GM19043 (cell line): ENCODE results near the gene EDAR.

Experiments used
- ATAC-seq: cut with Tn5 transposase; IDR thresholded peaks from one replicate; pipeline ENCODE4 v1.9.1; 2021; ENCODE audit warnings: low read depth; ENCODE audit not compliant: unreplicated experiment

EDAR gene

DNA sequence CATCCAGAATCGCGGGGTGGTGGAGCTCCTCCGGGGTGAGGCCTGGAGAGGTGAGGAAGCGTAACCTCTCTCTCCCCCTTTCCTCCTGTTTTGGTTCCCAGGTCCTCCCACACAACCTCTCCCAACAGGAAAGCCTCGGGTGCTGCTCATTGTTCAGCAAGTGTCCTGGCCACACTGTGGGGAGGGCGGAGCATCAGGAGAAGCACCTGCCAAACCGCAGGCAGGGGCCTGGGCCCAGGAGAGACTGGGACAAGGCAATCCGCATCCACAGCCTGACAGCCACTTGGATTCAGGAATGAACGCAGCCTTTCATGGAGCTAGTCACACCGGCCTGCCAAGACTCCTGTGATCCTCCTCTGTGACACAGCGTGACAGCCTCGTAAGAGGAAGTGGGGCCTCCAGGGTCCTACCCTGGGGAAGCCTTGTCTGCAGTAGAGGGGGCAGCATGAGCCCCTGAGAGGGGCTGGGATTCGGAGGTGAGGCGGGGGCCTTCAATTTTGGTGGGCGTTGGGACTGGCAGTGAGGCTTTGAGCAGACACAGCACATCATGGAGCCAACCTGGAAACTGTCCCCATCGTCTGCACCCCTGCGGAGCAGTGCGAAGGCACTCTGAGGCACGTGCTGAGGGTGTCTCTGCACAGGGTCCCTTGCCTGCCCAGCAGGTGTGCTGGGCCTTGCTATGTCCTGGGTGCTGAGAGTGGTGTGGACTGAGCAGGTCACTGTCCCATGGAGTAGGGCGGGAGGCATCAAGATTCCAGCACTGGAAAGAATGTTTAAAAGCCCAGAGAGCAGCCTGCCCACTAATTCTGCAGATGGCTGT, 62.2 kb downstream of the EDAR start:
- ATAC-seq = no peak

DNA sequence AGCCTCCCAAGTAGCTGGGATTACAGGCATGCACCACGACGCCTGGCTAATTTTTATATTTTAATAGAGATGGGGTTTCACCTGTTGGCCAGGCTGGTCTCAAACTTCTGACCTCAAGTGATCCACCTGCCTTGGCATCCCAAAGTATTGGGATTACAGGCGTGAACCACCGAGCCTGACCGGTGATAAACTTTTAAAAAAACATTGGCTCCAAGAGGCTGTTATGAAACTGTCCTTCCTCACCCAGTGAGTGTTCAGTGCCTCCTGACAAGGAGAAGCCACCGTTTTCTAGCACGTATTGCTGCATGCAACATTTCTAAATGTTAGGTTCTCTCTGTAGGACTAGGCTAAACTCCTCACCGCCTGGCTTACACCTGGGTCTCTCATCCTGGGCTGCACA, 63.3 kb downstream of the EDAR start:
- ATAC-seq = no peak

DNA sequence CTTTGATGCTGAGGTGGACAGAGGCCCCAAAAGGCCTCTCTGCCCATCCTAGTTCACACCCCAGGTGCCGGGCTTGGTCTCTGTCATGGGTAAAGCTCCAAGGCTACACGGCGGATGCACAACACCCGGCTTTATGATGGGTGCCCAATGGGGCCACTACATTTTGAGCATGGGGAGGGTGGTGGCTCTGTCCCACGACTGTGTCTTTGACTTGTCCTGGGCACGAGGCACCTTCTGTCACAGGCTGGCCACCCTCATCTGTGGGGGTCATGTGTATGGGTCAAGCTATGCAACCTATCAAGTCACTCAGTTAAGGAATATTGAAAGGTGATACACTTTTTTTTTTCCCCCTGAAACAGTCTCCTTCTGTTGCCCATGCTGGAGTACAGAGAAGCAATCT, 63.7 kb downstream of the EDAR start:
- ATAC-seq = no peak

DNA sequence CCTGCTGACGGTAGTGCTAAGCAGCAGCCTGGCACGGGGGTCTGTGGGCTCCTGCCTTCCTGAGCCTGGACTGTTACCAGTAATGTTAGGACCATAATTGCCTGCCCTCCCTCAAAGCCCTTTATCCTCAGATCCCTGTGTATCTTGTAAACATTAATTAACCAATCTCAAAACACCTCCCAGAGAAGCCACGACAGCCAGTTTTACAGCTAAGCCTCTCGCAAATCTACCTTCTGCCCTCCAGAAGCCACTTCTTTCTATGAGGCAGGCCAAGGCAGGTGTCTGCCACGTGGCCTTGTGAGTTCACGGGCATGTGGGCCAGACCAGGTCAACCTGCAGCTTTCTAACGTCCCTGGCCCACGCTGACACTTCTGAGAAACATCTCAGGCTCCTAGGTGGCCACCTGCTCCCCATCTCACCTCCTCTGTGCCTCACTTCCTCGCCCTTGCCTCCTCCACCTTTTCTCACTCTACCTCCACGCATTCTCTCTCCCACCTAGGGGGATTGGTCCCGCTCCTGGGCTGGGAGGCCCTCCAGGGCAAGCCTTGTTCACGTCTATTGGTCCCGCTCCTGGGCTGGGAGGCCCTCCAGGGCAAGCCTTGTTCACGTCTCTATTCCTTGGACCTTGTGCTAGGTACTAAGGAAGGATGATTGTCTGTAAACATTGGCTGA, 64.3 kb downstream of the EDAR start:
- ATAC-seq = no peak

DNA sequence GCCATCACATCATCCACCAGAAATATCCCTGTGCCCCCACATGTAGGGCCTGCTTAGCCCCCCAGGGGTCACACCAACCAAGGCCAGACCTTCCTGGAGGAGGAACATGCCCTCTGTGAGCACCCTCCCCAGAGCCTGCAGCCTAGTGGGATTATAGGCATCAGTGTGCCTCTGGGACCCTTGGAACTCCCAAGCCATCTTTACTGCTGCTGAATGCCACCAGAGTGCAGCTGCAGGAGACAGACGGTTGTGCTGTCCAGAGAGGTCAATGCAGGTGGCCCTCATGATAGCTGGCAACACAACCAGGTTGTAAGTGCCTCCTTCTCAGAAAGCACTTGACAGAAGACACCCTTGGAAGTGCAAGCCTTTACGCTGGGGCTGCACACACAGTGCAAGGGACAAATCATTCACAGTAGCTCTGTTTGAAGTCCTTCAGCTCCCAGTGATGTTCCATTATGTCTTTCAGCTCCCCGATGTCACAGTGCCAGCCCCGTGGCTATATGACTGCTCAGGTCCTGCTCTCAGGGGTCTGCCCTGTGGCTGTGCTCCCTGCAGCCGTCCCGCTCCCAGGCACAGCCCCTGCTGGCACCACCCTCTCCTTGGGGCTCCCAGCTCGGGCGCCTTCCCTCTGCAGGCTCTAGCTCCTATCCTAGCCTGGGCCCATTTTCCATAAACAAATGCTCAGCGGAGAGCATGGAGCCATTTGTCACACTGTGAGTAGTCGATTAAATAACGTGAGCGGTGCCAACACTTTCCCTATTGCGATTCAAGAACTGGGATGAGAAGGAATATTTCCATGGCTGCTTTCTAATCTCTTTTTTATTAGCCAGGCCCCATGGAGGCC, 65.1 kb downstream of the EDAR start:
- no peak for ATAC-seq

DNA sequence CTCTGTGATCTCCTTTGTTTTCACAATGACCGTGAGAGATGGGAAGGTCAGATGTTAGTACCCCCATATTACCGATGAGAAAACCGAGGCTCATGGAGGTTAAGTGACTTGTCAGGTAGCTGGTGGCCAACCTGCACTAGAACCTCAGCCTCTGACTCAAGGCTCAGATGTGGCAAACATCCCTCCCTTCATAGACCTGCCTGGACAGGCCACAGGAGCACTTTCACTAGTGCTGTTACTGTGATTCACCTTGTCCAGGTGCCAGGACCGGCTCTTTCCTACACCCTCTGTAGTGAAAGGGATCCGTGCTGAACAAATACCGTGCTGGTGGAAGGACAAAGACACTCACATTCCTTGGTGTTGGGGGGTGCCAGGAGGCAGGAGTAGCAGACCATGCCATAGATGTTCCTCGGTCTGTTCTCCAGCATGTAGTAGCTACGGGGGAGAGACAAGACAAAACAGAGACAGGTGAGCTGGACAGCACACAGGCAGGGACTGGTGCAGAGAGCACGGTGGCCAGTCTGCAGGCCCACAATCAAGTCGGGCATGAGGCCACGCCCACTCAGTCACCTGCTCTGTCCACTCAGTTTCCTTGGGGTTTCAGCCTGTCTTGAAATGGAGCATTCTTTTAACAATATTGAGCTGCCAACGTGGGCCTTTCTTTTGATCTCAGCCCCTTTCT, 65.9 kb downstream of the EDAR start:
- no peak for ATAC-seq

DNA sequence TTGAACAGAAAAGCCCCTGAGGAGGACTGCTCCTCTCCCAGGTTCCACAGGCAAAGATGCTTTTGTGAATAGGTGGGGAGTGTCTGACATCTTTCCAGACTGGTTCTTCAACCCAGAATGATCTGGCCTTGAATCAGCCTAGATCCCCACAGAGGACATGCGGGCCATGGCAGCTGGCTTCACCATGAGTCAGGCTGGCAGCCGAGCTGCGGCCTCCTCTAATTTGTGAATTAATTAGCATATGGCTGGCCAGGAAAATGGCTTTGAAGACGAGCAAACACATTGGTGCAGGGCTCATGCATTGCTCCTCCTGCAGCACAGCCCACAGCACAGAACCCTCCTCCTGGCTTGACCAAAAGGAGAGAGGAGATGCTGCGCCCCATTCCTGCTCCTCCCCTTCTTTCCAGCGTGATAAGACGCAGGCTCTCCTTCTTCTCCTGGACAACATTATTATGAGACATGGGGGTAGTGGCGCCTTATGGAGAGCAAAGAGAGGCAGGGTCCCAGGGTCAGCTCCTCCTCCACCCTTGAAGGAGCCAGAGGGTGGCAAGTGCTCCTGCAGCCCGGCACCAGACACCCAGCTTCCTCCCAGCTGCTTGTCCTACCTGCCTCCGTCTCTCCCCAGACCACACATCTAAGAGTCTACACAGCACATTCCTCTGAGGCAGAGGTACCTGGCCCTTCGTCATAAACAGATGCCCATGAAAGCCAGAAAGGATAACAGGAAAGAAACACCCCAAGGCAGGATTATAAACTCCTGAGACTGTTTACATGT, 66.7 kb downstream of the EDAR start:
- ATAC-seq = no peak

DNA sequence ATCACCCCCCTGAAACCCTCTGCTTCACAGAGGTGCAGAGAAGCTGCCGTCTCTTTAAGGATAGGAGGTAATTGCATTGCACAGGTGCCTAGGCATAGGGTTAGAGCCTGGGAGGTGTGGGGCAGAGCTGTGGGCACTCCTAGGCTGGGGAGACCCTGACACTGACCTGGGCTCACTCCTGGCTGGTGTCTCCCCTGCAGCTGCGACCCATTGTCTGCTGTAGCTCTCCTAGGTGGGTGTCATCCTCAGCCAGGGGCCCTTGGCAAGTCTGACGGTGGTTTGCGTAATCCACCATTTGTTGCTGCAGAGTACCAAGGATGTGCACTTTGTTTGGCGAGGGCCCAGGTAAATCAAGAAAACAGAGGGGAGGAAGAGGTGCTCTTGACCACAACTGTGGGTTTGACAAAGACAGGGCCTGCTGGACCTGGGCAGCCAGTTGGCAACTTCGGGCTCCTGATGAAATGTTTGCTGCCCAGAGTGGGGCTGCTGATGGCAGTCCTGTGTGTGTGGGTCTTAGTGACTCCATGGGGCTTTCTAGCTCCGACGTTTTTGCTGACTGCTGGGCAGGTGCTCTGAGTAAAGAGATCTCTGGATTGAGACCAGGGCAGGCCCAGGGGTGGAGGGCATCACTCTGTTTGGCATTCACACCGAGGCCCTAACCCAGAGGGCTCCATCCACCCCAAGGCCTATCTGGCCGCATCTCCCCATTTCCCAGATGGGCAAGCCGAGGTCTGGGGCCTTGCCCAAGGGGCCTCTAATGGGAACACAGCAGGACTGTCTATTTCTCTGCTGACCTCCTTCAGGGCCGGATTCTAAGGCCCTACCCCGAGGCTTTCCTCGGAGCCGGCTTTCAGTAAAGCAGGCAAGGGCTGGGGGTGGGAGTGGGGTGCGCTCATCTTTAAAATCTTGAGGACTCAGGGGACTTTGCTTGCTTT, 67.7 kb downstream of the EDAR start:
- ATAC-seq = no peak

DNA sequence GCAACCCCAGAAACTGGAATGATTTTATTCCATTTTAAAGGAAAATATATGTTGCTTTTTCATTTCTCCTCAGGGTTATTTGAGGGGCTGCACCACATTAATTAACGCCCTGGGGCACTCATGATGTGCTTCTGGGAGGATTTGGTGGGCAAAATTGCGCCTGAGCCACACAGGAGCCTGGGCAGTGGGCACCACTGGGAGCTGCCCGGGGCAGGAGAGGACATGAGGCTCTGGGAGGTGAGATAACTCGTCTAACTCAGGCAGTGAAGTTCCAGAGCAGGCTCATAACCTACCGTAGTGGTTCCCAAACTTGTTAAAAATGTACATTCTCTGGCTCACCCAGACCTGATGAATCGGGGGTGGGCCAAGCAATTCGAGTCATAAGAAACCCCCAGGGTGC, 68.3 kb downstream of the EDAR start:
- no peak for ATAC-seq

DNA sequence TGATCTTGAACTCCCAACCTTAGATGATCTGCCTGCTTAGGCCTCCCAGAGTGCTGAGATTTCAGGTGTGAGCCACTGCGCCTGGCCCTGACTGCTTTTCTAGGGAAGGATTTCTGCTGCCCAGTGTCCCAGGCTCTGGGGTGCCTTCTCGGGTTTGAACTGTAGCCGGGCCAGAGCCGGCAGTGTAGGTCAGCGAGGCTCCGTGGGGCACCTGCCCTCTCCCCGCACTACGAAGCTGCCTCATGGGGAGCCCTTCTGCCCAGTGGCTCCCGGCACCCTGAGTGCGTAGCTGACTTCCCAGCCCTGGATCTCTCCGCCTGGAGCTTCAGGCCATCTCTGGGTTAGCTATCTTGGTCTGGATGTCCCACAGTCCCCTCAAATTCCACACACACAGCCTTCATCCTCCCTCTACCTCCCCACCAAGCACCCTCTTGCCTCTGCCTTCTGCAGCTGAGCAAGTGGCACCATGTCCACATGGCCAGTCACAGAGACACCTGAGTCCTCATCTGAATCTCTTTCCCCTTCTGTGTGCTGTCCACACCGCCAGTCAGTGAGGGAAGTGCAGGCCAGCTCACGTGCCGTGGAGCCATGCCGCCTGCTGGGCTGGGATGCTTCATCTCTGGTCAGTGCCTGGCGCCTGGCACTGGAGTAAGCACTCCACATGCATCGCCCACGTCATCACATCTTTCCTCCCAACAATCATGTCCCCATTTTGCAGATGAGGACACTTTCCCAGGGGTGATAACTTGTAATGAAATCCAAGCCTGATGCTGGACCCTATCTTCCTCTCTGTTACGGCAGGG, 69.2 kb downstream of the EDAR start:
- no peak for ATAC-seq

DNA sequence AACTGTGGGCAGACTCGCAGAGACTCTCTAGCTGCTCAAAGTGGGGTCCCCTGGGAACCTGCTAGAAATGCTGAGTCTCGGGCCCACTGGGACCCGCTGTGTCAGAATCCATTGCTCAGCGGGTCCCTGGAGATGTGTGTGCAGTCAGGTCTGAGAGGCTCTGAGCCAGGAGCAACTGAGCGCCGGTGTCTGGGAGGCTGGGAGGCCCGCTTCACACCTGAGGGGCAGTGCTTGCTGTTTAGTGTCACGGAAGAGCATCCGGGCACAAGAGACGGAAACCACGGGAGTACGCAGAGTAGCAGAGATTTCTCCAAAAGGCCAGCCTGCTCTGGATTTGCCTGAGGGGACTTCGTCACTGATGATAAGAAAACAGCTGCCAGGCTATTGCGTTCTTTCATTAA, 70.1 kb downstream of the EDAR start:
- no peak for ATAC-seq

DNA sequence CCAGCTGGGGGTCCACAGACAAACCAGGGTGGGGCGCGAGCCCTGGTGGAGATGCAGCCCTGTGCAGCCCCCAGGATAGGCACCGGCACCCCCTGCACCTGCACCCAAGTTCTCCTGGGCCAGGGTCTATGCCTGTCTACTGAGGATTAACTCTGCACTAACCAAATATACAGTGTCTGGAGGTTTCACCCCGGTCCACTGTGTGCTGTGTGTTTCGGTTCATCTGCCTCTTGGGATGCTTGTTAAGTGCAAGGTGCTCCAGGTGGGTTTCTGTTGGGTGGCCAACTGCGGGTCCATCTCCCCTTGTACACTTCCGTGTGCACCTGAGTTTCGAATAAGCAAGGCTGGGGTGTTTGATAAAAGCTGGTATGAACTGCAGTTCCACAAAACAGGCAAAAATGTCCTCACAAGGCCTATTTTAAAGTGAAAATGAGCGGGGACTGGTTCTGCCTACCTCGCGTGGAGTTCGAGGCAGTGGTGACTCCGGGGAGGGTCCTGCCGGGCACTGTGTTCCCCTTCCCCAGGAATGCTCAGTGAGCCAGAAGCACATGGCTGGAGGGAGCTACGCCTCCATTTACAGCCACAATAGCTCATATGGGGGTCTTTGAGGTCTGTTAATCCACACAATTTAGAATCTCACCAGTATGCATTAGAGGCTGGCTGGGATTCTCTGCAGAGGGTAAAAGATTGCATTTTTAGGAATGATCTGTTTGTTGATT, 70.7 kb downstream of the EDAR start:
- no peak for ATAC-seq

DNA sequence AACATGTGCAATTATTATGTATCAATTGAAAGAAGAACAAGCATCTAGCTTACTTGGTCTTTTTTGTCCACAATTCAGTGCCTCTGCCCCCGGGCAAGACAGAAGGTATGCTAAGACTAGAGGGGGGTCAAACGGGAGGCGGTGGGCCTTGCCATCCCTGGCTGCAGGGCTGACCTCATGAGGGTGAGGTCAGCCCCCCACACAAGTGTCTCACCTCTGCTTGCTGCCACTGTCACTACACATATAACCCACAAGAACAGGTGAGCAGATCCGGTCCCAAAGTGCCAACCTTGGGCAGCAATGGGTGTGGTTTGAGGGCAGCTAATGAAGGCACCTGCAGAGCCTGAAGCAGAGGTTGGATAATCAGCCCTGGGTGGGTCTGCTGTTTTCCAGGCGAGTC, 71.5 kb downstream of the EDAR start:
- no peak for ATAC-seq

DNA sequence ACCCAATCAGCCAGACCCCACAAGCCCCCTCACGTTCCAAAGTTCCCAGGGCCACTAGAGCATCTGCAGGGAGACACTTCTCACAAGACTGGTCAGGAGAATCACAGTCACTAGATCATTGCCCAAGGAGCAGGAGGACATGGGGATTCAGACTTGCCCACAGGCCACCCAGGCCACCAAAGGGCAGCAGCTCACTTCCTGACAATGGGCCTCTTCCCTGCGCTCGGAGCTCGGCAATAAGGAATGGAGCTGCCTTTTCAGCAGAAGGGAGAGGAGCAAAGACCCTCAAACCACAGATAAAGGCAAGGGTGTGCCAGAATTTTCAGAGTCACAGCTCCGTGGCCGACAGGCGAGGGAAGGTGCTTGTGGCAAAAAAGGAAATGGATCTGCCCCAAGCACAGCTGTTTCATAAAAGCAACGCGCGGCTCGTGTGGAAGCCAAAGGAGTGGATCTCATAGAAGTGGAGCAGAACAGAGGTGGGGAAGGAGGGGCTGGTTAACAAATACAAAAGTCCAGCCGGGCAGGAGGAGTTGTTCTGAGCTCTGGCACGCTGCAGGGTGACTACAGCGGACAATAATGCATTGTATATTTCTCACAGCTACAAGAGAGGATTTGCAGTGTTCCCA, 72.1 kb downstream of the EDAR start:
- no peak for ATAC-seq

DNA sequence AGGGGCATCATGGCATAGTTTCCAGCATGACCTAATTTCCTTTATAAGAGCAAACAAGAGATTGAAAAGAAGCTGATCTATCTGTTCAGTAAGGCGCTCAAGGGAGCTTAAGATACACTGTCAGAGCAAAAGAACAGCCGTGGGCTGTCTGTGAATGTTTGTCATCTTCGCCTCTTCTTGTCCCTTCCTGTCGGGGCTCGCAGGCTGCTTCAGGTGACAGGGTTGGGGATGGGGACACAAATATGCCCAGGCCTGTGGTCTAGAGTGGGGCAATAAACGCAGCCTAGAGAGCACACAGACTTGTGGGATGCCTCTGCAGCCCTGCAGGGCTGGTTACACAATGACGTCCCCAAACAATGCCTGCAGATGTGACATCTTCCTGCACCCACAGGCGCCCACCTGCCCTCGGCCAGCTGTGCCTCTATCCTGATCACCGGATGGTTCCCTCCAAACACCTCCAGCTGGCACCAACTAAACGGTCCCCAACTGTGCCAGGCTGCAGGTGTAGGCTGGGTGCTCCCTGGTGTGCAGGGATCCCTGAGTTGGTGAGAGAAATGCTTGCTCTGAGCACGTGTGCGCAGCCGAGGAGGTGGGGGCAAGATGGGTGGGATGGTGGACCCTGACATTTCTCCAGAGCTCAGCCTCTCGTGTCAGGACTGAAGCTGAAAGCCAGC, 72.8 kb downstream of the EDAR start:
- ATAC-seq = no peak

DNA sequence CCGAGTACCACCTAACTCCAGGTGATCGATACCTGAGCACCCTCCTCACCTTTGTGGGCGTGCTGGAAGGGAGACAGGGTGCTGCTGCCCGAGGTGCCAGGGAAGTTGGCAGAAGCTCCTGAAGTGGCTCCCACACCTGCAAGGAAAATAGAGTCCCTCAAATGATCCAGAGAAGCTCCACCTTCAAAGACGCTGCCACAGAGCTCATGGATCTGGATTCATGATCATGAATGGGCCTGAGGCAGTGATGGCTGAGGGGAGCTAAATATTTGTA, 76.5 kb downstream of the EDAR start:
- ATAC-seq = no peak
